ENCODE results near the gene PRSS27. TPM values are rescaled to one million over a fixed set of nuclear protein-coding genes. Genes with fewer than 3 reads are reported as not detected.

The PRSS27 gene
- total RNA-seq, 1 donor from 2014 or later, result 2.3 TPM

DNA sequence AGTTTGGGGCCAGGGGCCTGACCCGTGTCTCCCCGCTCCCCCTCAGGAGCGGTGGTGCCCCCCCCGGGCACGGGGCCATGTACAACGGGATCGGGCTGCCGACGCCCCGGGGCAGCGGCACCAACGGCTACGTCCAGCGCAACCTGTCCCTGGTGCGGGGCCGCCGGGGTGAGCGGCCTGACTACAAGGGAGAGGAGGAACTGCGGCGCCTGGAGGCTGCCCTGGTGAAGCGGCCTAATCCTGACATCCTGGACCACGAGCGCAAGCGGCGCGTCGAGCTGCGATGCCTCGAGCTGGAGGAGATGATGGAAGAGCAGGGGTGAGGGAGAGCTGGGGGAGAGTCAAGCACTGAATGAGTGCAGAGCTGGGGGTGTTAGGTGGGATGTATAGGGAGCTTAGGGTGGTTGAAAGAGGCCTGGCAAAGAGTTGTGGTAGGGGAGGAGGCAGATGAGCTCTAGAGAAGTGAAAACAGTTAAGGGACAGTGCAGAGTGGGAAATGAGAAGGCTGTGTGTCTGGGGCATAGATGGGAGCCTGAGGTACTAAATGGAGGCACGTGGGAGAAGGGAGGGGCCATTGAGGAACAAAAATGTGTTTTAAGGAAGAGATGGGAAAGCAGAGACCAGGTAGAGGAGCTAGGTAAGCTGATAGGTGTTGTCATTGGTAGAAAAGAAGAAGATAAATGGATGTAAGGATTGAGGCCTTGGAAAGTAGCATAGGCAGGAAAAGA is 36.4 kb upstream of the PRSS27 start:
- no peak overlapping the region for H2AFZ ChIP-seq (ENCODE audit: low read depth, low read length)
- peak overlapping the region; percentile 96 for H3K4me2 ChIP-seq (ENCODE audit: low read length)
- no peak overlapping the region for H3K4me3 ChIP-seq (ENCODE audit: insufficient read depth, low read depth, low read length)
- peaks cover 29% of the 10 kb centered on the region for H3K36me3 Mint-ChIP-seq (ENCODE audit: low read depth, unreplicated experiment)
- DNase-seq (ENCODE audit: low read depth), result no peak
- H3K79me2 ChIP-seq (ENCODE audit: insufficient read depth, low read length), result peaks cover 90% of the 10 kb centered on the region
- peak overlapping the region; percentile 70 for H3K27ac Mint-ChIP-seq (ENCODE audit: unreplicated experiment)
- H3K27me3 ChIP-seq (ENCODE audit: insufficient read depth, low read length), result no peaks in the 10 kb centered on the region
- peaks cover 49% of the 10 kb centered on the region for H3K36me3 ChIP-seq (ENCODE audit: insufficient read depth, low read length)
- TF ChIP-seq EZH2 (IDR thresholded peaks at IDR 0.05; ENCODE audit: insufficient read depth, low read length) (no peak), CTCF (IDR thresholded peaks at IDR 0.05; ENCODE audit: insufficient read depth, low read depth, low read length) (no peak)
- H3K9ac ChIP-seq (ENCODE audit: low read length), result no peak overlapping the region
- peaks cover 29% of the 10 kb centered on the region for H3K4me1 Mint-ChIP-seq (ENCODE audit: low read depth, unreplicated experiment)
- no peak for FAIRE-seq
- peaks cover 23% of the 10 kb centered on the region for H3K4me1 ChIP-seq (ENCODE audit: insufficient read depth, low read length)
- H3K9me3 Mint-ChIP-seq (ENCODE audit: unreplicated experiment), result no peaks in the 10 kb centered on the region
- no peaks in the 10 kb centered on the region for H3K9me3 ChIP-seq (ENCODE audit: insufficient read depth, low read depth, low read length)
- no peaks in the 10 kb centered on the region for H3K27me3 Mint-ChIP-seq (ENCODE audit: low read depth, unreplicated experiment)
- peaks cover 85% of the 10 kb centered on the region for H4K20me1 ChIP-seq (ENCODE audit: insufficient read depth, low read length)
- peak overlapping the region; percentile 68 for H3K4me3 Mint-ChIP-seq (ENCODE audit: unreplicated experiment)
- H3K27ac ChIP-seq (ENCODE audit: low read depth, low read length), result no peak overlapping the region

DNA sequence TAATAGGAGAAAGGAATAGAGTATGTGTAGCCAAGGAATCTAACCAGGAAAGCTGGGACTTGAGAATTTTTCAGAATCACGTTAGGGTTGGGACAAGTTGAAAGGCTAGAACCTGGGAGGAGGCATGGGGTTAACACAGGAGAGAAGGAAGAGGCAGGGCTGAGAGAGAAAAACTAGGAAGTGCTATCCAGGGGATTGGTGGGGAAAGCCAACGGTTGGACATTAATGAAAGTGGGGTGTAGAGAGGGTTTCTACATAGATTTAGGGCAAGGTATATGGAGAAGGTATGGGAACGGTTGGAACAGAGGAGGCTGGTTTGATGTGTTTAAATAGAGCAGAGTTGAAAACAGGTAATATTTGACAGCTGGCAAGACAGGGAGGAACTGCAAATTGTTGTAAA is 35.1 kb upstream of the PRSS27 start:
- DNase-seq (ENCODE audit: low read depth) (no peak), FAIRE-seq (no peak)
- Mint-ChIP-seq H3K27ac (ENCODE audit: unreplicated experiment) (peak overlapping the region; percentile 91), H3K4me1 (ENCODE audit: low read depth, unreplicated experiment) (peaks cover 34% of the 10 kb centered on the region), H3K36me3 (ENCODE audit: low read depth, unreplicated experiment) (peaks cover 20% of the 10 kb centered on the region), H3K9me3 (ENCODE audit: unreplicated experiment) (no peaks in the 10 kb centered on the region), H3K27me3 (ENCODE audit: low read depth, unreplicated experiment) (no peaks in the 10 kb centered on the region), H3K4me3 (ENCODE audit: unreplicated experiment) (peak overlapping the region; percentile 92)
- H3K27me3 ChIP-seq (ENCODE audit: insufficient read depth, low read length), result no peaks in the 10 kb centered on the region
- peaks cover 25% of the 10 kb centered on the region for H3K4me1 ChIP-seq (ENCODE audit: insufficient read depth, low read length)
- peak overlapping the region; percentile 90 for H3K9ac ChIP-seq (ENCODE audit: low read length)
- no peaks in the 10 kb centered on the region for H3K9me3 ChIP-seq (ENCODE audit: insufficient read depth, low read depth, low read length)
- peaks cover 72% of the 10 kb centered on the region for H4K20me1 ChIP-seq (ENCODE audit: insufficient read depth, low read length)
- H3K27ac ChIP-seq (ENCODE audit: low read depth, low read length), result no peak overlapping the region
- H2AFZ ChIP-seq (ENCODE audit: low read depth, low read length), result no peak overlapping the region
- peak overlapping the region; percentile 85 for H3K4me3 ChIP-seq (ENCODE audit: insufficient read depth, low read depth, low read length)
- peak overlapping the region; percentile 96 for H3K4me2 ChIP-seq (ENCODE audit: low read length)
- H3K36me3 ChIP-seq (ENCODE audit: insufficient read depth, low read length), result peaks cover 36% of the 10 kb centered on the region
- no peak for TF ChIP-seq CTCF (IDR thresholded peaks at IDR 0.05; ENCODE audit: insufficient read depth, low read depth, low read length)
- TF ChIP-seq EZH2 (IDR thresholded peaks at IDR 0.05; ENCODE audit: insufficient read depth, low read length), result no peak
- peaks cover 85% of the 10 kb centered on the region for H3K79me2 ChIP-seq (ENCODE audit: insufficient read depth, low read length)

DNA sequence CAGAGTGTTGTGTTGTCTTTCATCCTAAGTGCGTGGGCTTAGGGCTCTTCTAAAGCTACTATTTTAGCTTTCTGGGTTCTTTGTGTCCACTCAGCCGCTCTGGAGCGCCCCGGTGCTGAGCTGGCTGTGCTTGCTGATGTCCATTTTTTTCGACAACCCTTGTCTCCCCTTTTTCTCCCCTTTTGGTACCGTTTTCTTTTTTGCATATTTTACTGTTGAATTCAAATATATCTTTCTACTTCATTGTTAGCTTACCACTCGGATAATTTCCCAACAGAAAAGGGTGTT is 33.7 kb upstream of the PRSS27 start:
- DNase-seq (ENCODE audit: low read depth), result no peak
- H3K4me1 ChIP-seq (ENCODE audit: insufficient read depth, low read length), result peaks cover 25% of the 10 kb centered on the region
- no peaks in the 10 kb centered on the region for H3K27me3 Mint-ChIP-seq (ENCODE audit: low read depth, unreplicated experiment)
- TF ChIP-seq CTCF (IDR thresholded peaks at IDR 0.05; ENCODE audit: insufficient read depth, low read depth, low read length) (no peak), EZH2 (IDR thresholded peaks at IDR 0.05; ENCODE audit: insufficient read depth, low read length) (no peak)
- H2AFZ ChIP-seq (ENCODE audit: low read depth, low read length), result no peak overlapping the region
- peaks cover 15% of the 10 kb centered on the region for H3K36me3 Mint-ChIP-seq (ENCODE audit: low read depth, unreplicated experiment)
- H3K9me3 ChIP-seq (ENCODE audit: insufficient read depth, low read depth, low read length), result no peaks in the 10 kb centered on the region
- peak overlapping the region; percentile 96 for H3K4me2 ChIP-seq (ENCODE audit: low read length)
- H4K20me1 ChIP-seq (ENCODE audit: insufficient read depth, low read length), result peaks cover 58% of the 10 kb centered on the region
- peak overlapping the region; percentile 85 for H3K4me3 ChIP-seq (ENCODE audit: insufficient read depth, low read depth, low read length)
- H3K27ac Mint-ChIP-seq (ENCODE audit: unreplicated experiment), result peak overlapping the region; percentile 91
- H3K9me3 Mint-ChIP-seq (ENCODE audit: unreplicated experiment), result no peaks in the 10 kb centered on the region
- no peak for FAIRE-seq
- peaks cover 70% of the 10 kb centered on the region for H3K79me2 ChIP-seq (ENCODE audit: insufficient read depth, low read length)
- peak overlapping the region; percentile 99 for H3K27ac ChIP-seq (ENCODE audit: low read depth, low read length)
- H3K36me3 ChIP-seq (ENCODE audit: insufficient read depth, low read length), result peaks cover 22% of the 10 kb centered on the region
- peak overlapping the region; percentile 92 for H3K4me3 Mint-ChIP-seq (ENCODE audit: unreplicated experiment)
- H3K4me1 Mint-ChIP-seq (ENCODE audit: low read depth, unreplicated experiment), result peaks cover 31% of the 10 kb centered on the region
- peak overlapping the region; percentile 90 for H3K9ac ChIP-seq (ENCODE audit: low read length)
- H3K27me3 ChIP-seq (ENCODE audit: insufficient read depth, low read length), result no peaks in the 10 kb centered on the region

All from astrocyte (in vitro differentiated cells and primary cell).